Measurements from ENCODE around the gene TEDC2. TPM values are rescaled to one million over a fixed set of nuclear protein-coding genes. Genes with fewer than 3 reads are reported as not detected.

TEDC2 gene
- total and polyA plus RNA-seq, 5 donors from 2014 or later, result 0.41 to 1.4 (median 0.67) TPM; not detected in 2

DNA sequence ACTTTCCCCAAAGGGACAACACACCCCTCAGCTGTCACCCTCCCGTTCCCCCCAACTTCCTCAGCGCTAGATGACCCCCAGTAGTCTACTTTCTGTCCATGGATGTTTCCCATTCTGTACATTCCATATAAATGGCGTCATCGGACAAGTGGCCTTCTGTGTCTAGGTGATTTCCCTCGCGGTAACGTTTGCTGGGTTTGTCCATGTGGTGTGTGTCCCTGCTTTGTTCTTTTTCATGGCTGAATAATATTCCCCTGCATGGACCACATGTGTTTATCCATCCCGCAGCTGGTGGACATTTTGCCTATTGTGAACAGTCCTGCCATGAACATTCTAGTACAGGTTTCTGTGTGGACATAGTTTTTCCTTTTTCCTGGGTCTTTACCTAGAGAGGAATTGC is 7.3 kb upstream of the TEDC2 start:
- H3K9me3 Mint-ChIP-seq, result no peaks in the 10 kb centered on the region
- no peak overlapping the region for H3K4me3 Mint-ChIP-seq
- peaks cover 0 to 2% (median under 1%) of the 10 kb centered on the region in 4 donors for H3K4me1 Mint-ChIP-seq
- ATAC-seq (ENCODE audit: low read depth in 2 of 2) (no peak), DNase-seq (no peak)
- H3K27me3 Mint-ChIP-seq, result no peaks in the 10 kb centered on the region
- Histone ChIP-seq H3K27ac (ENCODE audit: insufficient read depth, low read length, poor library complexity, severe bottlenecking) (no peak overlapping the region), H3K36me3 (ENCODE audit: control insufficient read depth, insufficient read depth, low read length) (peaks cover 12% of the 10 kb centered on the region), H3K27me3 (ENCODE audit: control insufficient read depth, insufficient read depth, low read length) (no peaks in the 10 kb centered on the region), H3K4me1 (ENCODE audit: control insufficient read depth, insufficient read depth, low read length, poor library complexity, severe bottlenecking) (no peaks in the 10 kb centered on the region), H3K4me3 (ENCODE audit: low read depth, low read length) (no peak overlapping the region), H3K9me3 (ENCODE audit: control insufficient read depth in 2 of 2, low read length in 2 of 2) (no peaks in the 10 kb centered on the region)
- no peak overlapping the region for H3K27ac Mint-ChIP-seq
- H3K36me3 Mint-ChIP-seq, result peaks cover 21% of the 10 kb centered on the region

DNA sequence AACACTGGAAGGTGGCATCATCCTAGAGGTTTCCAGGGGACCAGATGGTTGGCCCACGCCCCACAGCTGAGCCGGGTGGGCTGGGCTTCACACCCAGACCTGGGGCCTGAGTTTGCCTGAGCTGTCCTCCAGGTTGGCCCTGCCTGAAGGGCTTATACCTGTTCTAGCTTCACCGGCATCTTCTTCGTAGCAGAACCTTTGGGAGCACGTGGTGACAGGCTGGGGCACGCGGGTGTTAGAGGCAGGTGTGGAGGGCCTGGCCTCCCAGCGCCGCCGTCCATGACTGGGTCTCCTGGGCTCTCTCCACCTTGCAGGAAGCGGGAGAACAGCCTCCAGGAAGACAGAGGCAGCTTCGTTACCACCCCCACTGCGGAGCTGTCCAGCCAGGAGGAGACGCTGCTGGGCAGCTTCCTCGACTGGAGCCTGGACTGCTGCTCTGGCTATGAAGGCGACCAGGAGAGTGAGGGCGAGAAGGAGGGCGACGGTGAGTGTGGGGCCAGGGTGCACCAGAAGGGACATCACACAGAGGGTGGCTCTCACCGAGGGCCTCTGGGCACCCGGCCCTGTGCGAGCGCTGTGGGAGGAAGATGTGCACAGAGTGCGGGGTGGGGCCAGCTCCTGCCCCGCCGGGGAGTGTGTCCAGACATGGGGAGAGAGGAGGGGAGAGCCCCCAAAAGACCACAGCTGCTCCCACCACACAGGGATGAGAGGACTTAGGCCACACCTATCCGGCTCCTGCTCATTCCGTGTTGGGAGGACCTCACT is 4.6 kb upstream of the TEDC2 start:
- H3K27me3 Mint-ChIP-seq, result no peaks in the 10 kb centered on the region
- Histone ChIP-seq H3K4me3 (ENCODE audit: low read depth, low read length) (no peak overlapping the region), H3K27ac (ENCODE audit: insufficient read depth, low read length, poor library complexity, severe bottlenecking) (no peak overlapping the region), H3K27me3 (ENCODE audit: control insufficient read depth, insufficient read depth, low read length) (no peaks in the 10 kb centered on the region), H3K9me3 (ENCODE audit: control insufficient read depth in 2 of 2, low read length in 2 of 2) (no peaks in the 10 kb centered on the region), H3K4me1 (ENCODE audit: control insufficient read depth, insufficient read depth, low read length, poor library complexity, severe bottlenecking) (peaks cover 10% of the 10 kb centered on the region), H3K36me3 (ENCODE audit: control insufficient read depth, insufficient read depth, low read length) (peaks cover 10% of the 10 kb centered on the region)
- H3K4me1 Mint-ChIP-seq, result peaks cover 2 to 10% (median 5%) of the 10 kb centered on the region in 4 donors
- no peaks in the 10 kb centered on the region for H3K9me3 Mint-ChIP-seq
- peak overlapping the region in 1 of 4 donors; percentile 38 for H3K4me3 Mint-ChIP-seq
- ATAC-seq (ENCODE audit: low read depth in 2 of 2), result no peak
- H3K36me3 Mint-ChIP-seq, result peaks cover 17% of the 10 kb centered on the region
- H3K27ac Mint-ChIP-seq, result no peak overlapping the region
- DNase-seq, result no peak

DNA sequence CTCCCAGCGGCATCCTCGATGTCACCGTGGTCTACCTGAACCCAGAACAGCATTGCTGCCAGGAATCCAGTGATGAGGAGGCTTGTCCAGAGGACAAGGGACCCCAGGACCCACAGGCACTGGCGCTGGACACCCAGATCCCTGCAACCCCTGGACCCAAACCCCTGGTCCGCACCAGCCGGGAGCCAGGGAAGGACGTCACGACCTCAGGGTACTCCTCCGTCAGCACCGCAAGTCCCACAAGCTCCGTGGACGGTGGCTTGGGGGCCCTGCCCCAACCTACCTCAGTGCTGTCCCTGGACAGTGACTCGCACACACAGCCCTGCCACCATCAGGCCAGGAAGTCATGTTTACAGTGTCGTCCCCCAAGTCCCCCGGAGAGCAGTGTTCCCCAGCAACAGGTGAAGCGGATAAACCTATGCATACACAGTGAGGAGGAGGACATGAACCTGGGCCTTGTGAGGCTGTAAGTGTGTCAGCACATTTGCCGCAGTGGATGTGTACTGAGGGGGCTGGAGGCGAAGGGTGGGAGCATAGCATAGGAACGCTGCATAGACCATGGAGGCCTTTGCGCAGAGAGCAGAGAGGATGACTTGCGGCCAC is 3.3 kb upstream of the TEDC2 start:
- no peak for DNase-seq

DNA sequence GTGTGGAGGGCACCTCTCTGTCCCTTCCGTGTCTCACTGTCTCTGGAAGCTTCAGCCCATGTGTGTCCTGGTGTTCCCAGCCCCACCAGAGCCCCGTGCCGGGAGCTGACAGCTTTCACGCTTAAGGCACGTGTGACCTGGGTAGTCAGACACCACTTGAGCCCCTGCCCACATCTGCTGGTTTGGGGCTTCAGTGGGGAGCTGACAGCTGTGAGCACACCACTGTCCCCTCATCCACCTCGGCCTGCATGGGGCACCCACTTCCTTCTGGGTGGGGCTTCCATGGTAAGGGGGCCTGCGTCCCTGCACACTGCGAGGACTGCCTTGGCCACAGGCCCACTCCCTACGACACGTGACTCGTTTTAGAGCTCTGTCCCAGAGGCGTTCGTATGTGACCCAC is 2.6 kb upstream of the TEDC2 start:
- DNase-seq (no peak), ATAC-seq (ENCODE audit: low read depth in 2 of 2) (no peak)
- no peak overlapping the region for H3K4me3 ChIP-seq (ENCODE audit: low read depth, low read length)
- Mint-ChIP-seq H3K9me3 (no peaks in the 10 kb centered on the region), H3K36me3 (peaks cover 15% of the 10 kb centered on the region), H3K27me3 (no peaks in the 10 kb centered on the region), H3K4me3 (no peak overlapping the region), H3K4me1 (peaks cover 2 to 10% (median 5%) of the 10 kb centered on the region in 4 donors), H3K27ac (no peak overlapping the region)
- H3K9me3 ChIP-seq (ENCODE audit: control insufficient read depth in 2 of 2, low read length in 2 of 2), result no peaks in the 10 kb centered on the region
- no peak overlapping the region for H3K27ac ChIP-seq (ENCODE audit: insufficient read depth, low read length, poor library complexity, severe bottlenecking)
- peaks cover 13% of the 10 kb centered on the region for H3K4me1 ChIP-seq (ENCODE audit: control insufficient read depth, insufficient read depth, low read length, poor library complexity, severe bottlenecking)
- H3K36me3 ChIP-seq (ENCODE audit: control insufficient read depth, insufficient read depth, low read length), result peaks cover 9% of the 10 kb centered on the region
- no peaks in the 10 kb centered on the region for H3K27me3 ChIP-seq (ENCODE audit: control insufficient read depth, insufficient read depth, low read length)

More for the DNA sequence above, 3.3 kb upstream of the TEDC2 start:
- no peaks in the 10 kb centered on the region for H3K9me3 Mint-ChIP-seq
- Histone ChIP-seq H3K36me3 (ENCODE audit: control insufficient read depth, insufficient read depth, low read length) (peaks cover 10% of the 10 kb centered on the region), H3K27me3 (ENCODE audit: control insufficient read depth, insufficient read depth, low read length) (no peaks in the 10 kb centered on the region), H3K4me3 (ENCODE audit: low read depth, low read length) (no peak overlapping the region), H3K9me3 (ENCODE audit: control insufficient read depth in 2 of 2, low read length in 2 of 2) (no peaks in the 10 kb centered on the region), H3K4me1 (ENCODE audit: control insufficient read depth, insufficient read depth, low read length, poor library complexity, severe bottlenecking) (peaks cover 13% of the 10 kb centered on the region), H3K27ac (ENCODE audit: insufficient read depth, low read length, poor library complexity, severe bottlenecking) (no peak overlapping the region)
- H3K4me1 Mint-ChIP-seq, result peaks cover 2 to 10% (median 5%) of the 10 kb centered on the region in 4 donors
- peak overlapping the region in 1 of 4 donors; percentile 31 for H3K4me3 Mint-ChIP-seq
- H3K27ac Mint-ChIP-seq, result peak overlapping the region in 1 of 3 donors; percentile 59
- H3K36me3 Mint-ChIP-seq, result peaks cover 15% of the 10 kb centered on the region
- no peak for ATAC-seq (ENCODE audit: low read depth in 2 of 2)
- H3K27me3 Mint-ChIP-seq, result no peaks in the 10 kb centered on the region

GRCh38 chr16:2457946-2458345 is 2.0 kb upstream of the TEDC2 start:
- peaks cover 3% of the 10 kb centered on the region for H3K36me3 ChIP-seq (ENCODE audit: control insufficient read depth, insufficient read depth, low read length)

GRCh38 chr16:2458887-2459646 is 842 bp upstream of the TEDC2 start:
- DNase-seq (no peak), ATAC-seq (ENCODE audit: low read depth in 2 of 2) (no peak)
- Histone ChIP-seq H3K36me3 (ENCODE audit: control insufficient read depth, insufficient read depth, low read length) (peaks cover 2% of the 10 kb centered on the region), H3K27ac (ENCODE audit: insufficient read depth, low read length, poor library complexity, severe bottlenecking) (no peak overlapping the region), H3K9me3 (ENCODE audit: control insufficient read depth in 2 of 2, low read length in 2 of 2) (no peaks in the 10 kb centered on the region), H3K4me1 (ENCODE audit: control insufficient read depth, insufficient read depth, low read length, poor library complexity, severe bottlenecking) (peaks cover 13% of the 10 kb centered on the region), H3K27me3 (ENCODE audit: control insufficient read depth, insufficient read depth, low read length) (no peaks in the 10 kb centered on the region), H3K4me3 (ENCODE audit: low read depth, low read length) (peak overlapping the region; percentile 51)
- Mint-ChIP-seq H3K9me3 (no peaks in the 10 kb centered on the region), H3K36me3 (no peaks in the 10 kb centered on the region), H3K4me1 (peaks cover 2 to 10% (median 5%) of the 10 kb centered on the region in 4 donors), H3K4me3 (peak overlapping the region; percentile 79 to 97 (median 86)), H3K27me3 (no peaks in the 10 kb centered on the region), H3K27ac (peak overlapping the region; percentile 21 to 91 (median 61))

More at GRCh38 chr16:2457946-2458345, 2.0 kb upstream of the TEDC2 start:
- no peaks in the 10 kb centered on the region for H3K27me3 Mint-ChIP-seq
- H3K4me1 ChIP-seq (ENCODE audit: control insufficient read depth, insufficient read depth, low read length, poor library complexity, severe bottlenecking), result peaks cover 13% of the 10 kb centered on the region
- DNase-seq (no peak), ATAC-seq (ENCODE audit: low read depth in 2 of 2) (no peak)
- H3K9me3 Mint-ChIP-seq, result no peaks in the 10 kb centered on the region
- H3K27me3 ChIP-seq (ENCODE audit: control insufficient read depth, insufficient read depth, low read length), result no peaks in the 10 kb centered on the region
- peaks cover 8% of the 10 kb centered on the region for H3K36me3 Mint-ChIP-seq
- no peak overlapping the region for H3K27ac Mint-ChIP-seq
- no peaks in the 10 kb centered on the region for H3K9me3 ChIP-seq (ENCODE audit: control insufficient read depth in 2 of 2, low read length in 2 of 2)
- peak overlapping the region in 1 of 4 donors; percentile 10 for H3K4me3 Mint-ChIP-seq
- no peak overlapping the region for H3K27ac ChIP-seq (ENCODE audit: insufficient read depth, low read length, poor library complexity, severe bottlenecking)
- H3K4me3 ChIP-seq (ENCODE audit: low read depth, low read length), result no peak overlapping the region
- H3K4me1 Mint-ChIP-seq, result peaks cover 2 to 10% (median 5%) of the 10 kb centered on the region in 4 donors

GRCh38 chr16:2460391-2460713 is 443 bp downstream of the TEDC2 start:
- Histone ChIP-seq H3K27ac (ENCODE audit: insufficient read depth, low read length, poor library complexity, severe bottlenecking) (no peak overlapping the region), H3K9me3 (ENCODE audit: control insufficient read depth in 2 of 2, low read length in 2 of 2) (no peaks in the 10 kb centered on the region), H3K4me3 (ENCODE audit: low read depth, low read length) (no peak overlapping the region), H3K27me3 (ENCODE audit: control insufficient read depth, insufficient read depth, low read length) (no peaks in the 10 kb centered on the region), H3K4me1 (ENCODE audit: control insufficient read depth, insufficient read depth, low read length, poor library complexity, severe bottlenecking) (peaks cover 13% of the 10 kb centered on the region), H3K36me3 (ENCODE audit: control insufficient read depth, insufficient read depth, low read length) (no peaks in the 10 kb centered on the region)
- Mint-ChIP-seq H3K9me3 (no peaks in the 10 kb centered on the region), H3K4me3 (peak overlapping the region in 1 of 4 donors; percentile 83), H3K36me3 (no peaks in the 10 kb centered on the region), H3K4me1 (peaks cover 2 to 10% (median 5%) of the 10 kb centered on the region in 4 donors), H3K27ac (no peak overlapping the region), H3K27me3 (peaks cover 3% of the 10 kb centered on the region)
- DNase-seq (no peak), ATAC-seq (ENCODE audit: low read depth in 2 of 2) (no peak)
